GM12878 (cell line): ENCODE measurements around the gene STARD13. TPM values are rescaled to one million over a fixed set of nuclear protein-coding genes. Genes with fewer than 3 reads are reported as not detected.
A peak's percentile ranks its signal among the peaks of the same experiment; 100 is the strongest.

Experiments used
- ATAC-seq: fragments of 200-7000 bp; cut with Tn5 transposase; 3 replicates; pipeline ENCODE4 v1.9.1; 2020; ENCODE audit warnings: mild to moderate bottlenecking, moderate library complexity
- BruUV-seq: library from RNA; stranded (reverse); fragments of 400-500 nt; replicated peaks from 2 replicates; lab custom pipeline; 2021; lab: Mats Ljungman, UMichigan
- CTCF ChIA-PET: fragments of 300-600 bp; sonication (Branson Sonifier 250); formaldehyde crosslinking; extraction: SDS; loops from one replicate; lab custom pipeline; 2021; ENCODE audit warnings: inconsistent platforms; lab: Yijun Ruan, JAX
- POLR2A ChIA-PET: fragments of 350-600 bp; formaldehyde crosslinking; extraction: SDS; loops from one replicate; lab custom pipeline; 2021; ENCODE audit warnings: inconsistent platforms; lab: Charles Lee
- RAD21 ChIA-PET: fragments of 300-600 bp; sonication (Branson Sonifier 250); formaldehyde crosslinking; loops from one replicate; lab custom pipeline; 2023; ENCODE audit warnings: antibody characterized with exemption; ENCODE audit not compliant: unreplicated experiment; lab: Charles Lee
- SMC1A ChIA-PET: fragments of 300-600 bp; sonication (Branson Sonifier 250); formaldehyde crosslinking; loops from one replicate; lab custom pipeline; 2023; ENCODE audit not compliant: unreplicated experiment, uncharacterized antibody; lab: Charles Lee
- DNase-seq: peaks from one replicate; pipeline ENCODE4 v3.0.0-alpha.2; 2011; ENCODE audit warnings: low read depth, low spot score
- FAIRE-seq: peaks from 3 replicates; lab custom pipeline; 2011; peaks lifted over from hg19 to GRCh38; lab: Jason Lieb, UNC
- H2AFZ ChIP-seq: 2 replicates; pipeline ENCODE4 v1.6.0; 2011; ENCODE audit warnings: low read depth, low read length, control low read depth; ENCODE audit not compliant: control insufficient read depth
- H3K27ac ChIP-seq: 2 replicates; pipeline ENCODE4 v1.5.1; 2011; ENCODE audit warnings: control low read depth; ENCODE audit not compliant: control insufficient read depth, insufficient read depth
- H3K27me3 ChIP-seq, 2 experiments: replicated peaks in 1 of 2; 2 replicates each; pipeline versions ENCODE4 v1.6.0 to v1.6.1; 2011; ENCODE audit warnings: low read length in 1 of 2; ENCODE audit not compliant: control insufficient read depth in 2 of 2, insufficient read depth in 2 of 2
- H3K36me3 ChIP-seq, 2 experiments: 2 replicates each; pipeline ENCODE4 v1.5.1; 2011; ENCODE audit warnings: low read length in 1 of 2; ENCODE audit not compliant: control insufficient read depth in 2 of 2, insufficient read depth in 2 of 2
- H3K4me1 ChIP-seq: 2 replicates; pipeline ENCODE4 v1.6.1; 2011; ENCODE audit warnings: mild to moderate bottlenecking, low read length, moderate library complexity, mixed read lengths; ENCODE audit not compliant: control insufficient read depth, insufficient read depth
- H3K4me2 ChIP-seq: 2 replicates; pipeline ENCODE4 v1.6.0; 2011; ENCODE audit warnings: control low read depth; ENCODE audit not compliant: control insufficient read depth, insufficient read depth
- H3K4me3 ChIP-seq: fragments of 200-600 bp; sonication (generic); 2 replicates; pipeline ENCODE4 v1.5.1; 2016
- H3K79me2 ChIP-seq: 2 replicates; pipeline ENCODE4 v1.6.0; 2011; ENCODE audit warnings: low read length; ENCODE audit not compliant: control insufficient read depth, insufficient read depth
- H3K9ac ChIP-seq: 2 replicates; pipeline ENCODE4 v1.8.0; 2011; ENCODE audit warnings: low read length, control low read depth, mixed read lengths; ENCODE audit not compliant: control insufficient read depth, insufficient read depth
- H3K9me3 ChIP-seq: replicated peaks from 3 replicates; pipeline ENCODE4 v1.5.1; 2011; ENCODE audit warnings: mild to moderate bottlenecking, low read length; ENCODE audit not compliant: control insufficient read depth, insufficient read depth
- H4K20me1 ChIP-seq: 2 replicates; pipeline ENCODE4 v1.6.0; 2011; ENCODE audit not compliant: control insufficient read depth, insufficient read depth
- ASH2L ChIP-seq: fragments of 300-600, 200-600 bp; sonication (generic); IDR thresholded peaks from 2 replicates; pipeline ENCODE4 v1.6.1; 2017; ENCODE audit warnings: low read depth, mild to moderate bottlenecking, borderline replicate concordance
- BRCA1 ChIP-seq: IDR thresholded peaks from 2 replicates; pipeline ENCODE4 v1.6.1; 2011; ENCODE audit warnings: low read depth, low read length, improper control_type of control experiment
- CHD4 ChIP-seq: fragments of 200-600 bp; sonication (generic); IDR thresholded peaks from 2 replicates; pipeline ENCODE4 v1.6.1; 2016; ENCODE audit warnings: mild to moderate bottlenecking
- MEF2B ChIP-seq: fragments of 450-650 bp; IDR thresholded peaks from 2 replicates; pipeline ENCODE4 v1.6.1; 2018; ENCODE audit warnings: mild to moderate bottlenecking, moderate library complexity; ENCODE audit not compliant: partially characterized antibody, poor library complexity, severe bottlenecking
- SMAD1 ChIP-seq: fragments of 450-650 bp; IDR thresholded peaks from 2 replicates; pipeline ENCODE4 v1.6.1; 2018; ENCODE audit warnings: mild to moderate bottlenecking, low read depth; ENCODE audit not compliant: partially characterized antibody
- SMARCA5 ChIP-seq: fragments of 450-650 bp; IDR thresholded peaks from 2 replicates; pipeline ENCODE4 v1.6.1; 2017; ENCODE audit warnings: mild to moderate bottlenecking
- ZBED1 ChIP-seq: IDR thresholded peaks from 2 replicates; pipeline ENCODE4 v1.6.1; 2016; ENCODE audit warnings: borderline replicate concordance
- ZBTB40 ChIP-seq: fragments of 450-650 bp; IDR thresholded peaks from 2 replicates; pipeline ENCODE4 v1.6.1; 2016; ENCODE audit warnings: mild to moderate bottlenecking, moderate library complexity, borderline replicate concordance
- ZNF207 ChIP-seq: fragments of 450-650 bp; IDR thresholded peaks from 2 replicates; pipeline ENCODE4 v1.6.1; 2014; ENCODE audit warnings: antibody characterized with exemption, mild to moderate bottlenecking, borderline replicate concordance
- ZNF687 ChIP-seq: fragments of 450-650 bp; IDR thresholded peaks from 2 replicates; pipeline ENCODE4 v1.6.1; 2017; ENCODE audit warnings: mild to moderate bottlenecking, moderate library complexity
- WGBS: methylation state at CpG from one replicate; pipeline ENCODE4 v1.1.6; 2016; ENCODE audit warnings: low lambda C conversion rate; ENCODE audit not compliant: insufficient replicate concordance, insufficient coverage; ENCODE audit errors: missing lambda C conversion rate; 5-methylcytosine and 5-hydroxymethylcytosine counted together
- in situ Hi-C: fragments of 300-500 bp; cut with MboI; formaldehyde crosslinking; loops from 9 replicates; pipeline ENCODE4 v1.14.3; 2018; ENCODE audit warnings: mixed read lengths
- intact Hi-C: fragments of 100-400 bp; cut with micrococcal nuclease; formaldehyde crosslinking; loops from one replicate; pipeline ENCODE4 v1.14.2; 2022; ENCODE audit not compliant: unreplicated experiment
- polyA plus RNA-seq, 11 experiments: library from polyadenylated mRNA; depleted of rRNA in 4 of 11; unstranded in 6 of 11; stranded (reverse) in 5 of 11; fragments of >200 nt; fragmentation: Nextera tagmentation in 4 of 11; fragmentation: Illumina TruSeq in 1 of 11; extraction: Ambion mirVana in 4 of 11; extraction: Trizol in 1 of 11; gene quantifications; 1 replicate in 1 of 11; 2 replicates in 10 of 11; pipeline versions ENCODE4 v1.2.1 to v1.2.3, GENCODE V29; 2011 to 2016; ENCODE audit warnings: inconsistent platforms in 2 of 11, missing spikeins in 2 of 11, low read depth in 1 of 11
- total RNA-seq, 4 experiments: library from RNA; depleted of rRNA in 3 of 4; stranded (reverse); fragments of >200 nt in 3 of 4; fragmentation: Illumina TruSeq in 1 of 4; extraction: Trizol in 1 of 4; gene quantifications; 2 replicates each; pipeline versions ENCODE4 v1.2.1 to v1.2.3, GENCODE V29; 2013 to 2021

STARD13 gene
- total and polyA plus RNA-seq, 10 of the 15 experiments (the other 5 are each of a cell fraction or from before 2014, with no cell fraction given): 4.0 to 41.6 (median 10.1) TPM

GRCh38 chr13:33191425-33192210 is 93.9 kb downstream of the STARD13 start:
- FAIRE-seq (no peak), ATAC-seq (no peak), DNase-seq (no peak)
- in situ Hi-C loops (no loop called here), intact Hi-C loops (no loop called here)
- H2AFZ ChIP-seq: no peak overlapping the region
- H3K27ac ChIP-seq: peak overlapping the region; percentile 22; the same call in 1 of the 2 replicates
- CTCF ChIA-PET: interaction anchor here (1.0 to 6.8 kb wide), 7 partner anchors 8 to 81 kb away, joined by 3 to 54 read pairs (median 5); no protein-coding TSS in a partner anchor
- H4K20me1 ChIP-seq: no peaks in the 10 kb centered on the region
- no peak overlapping the region for H3K9ac ChIP-seq
- peaks cover 61% of the 10 kb centered on the region for H3K79me2 ChIP-seq
- TF ChIP-seq CHD4 (no peak), SMARCA5 (no peak), ZNF207 (no peak), ZBED1 (no peak), ZBTB40 (no peak), ASH2L (no peak), SMAD1 (no peak), MEF2B (no peak), ZNF687 (no peak), BRCA1 (no peak)
- H3K9me3 ChIP-seq: no peaks in the 10 kb centered on the region; the same call in 2 of the 3 replicates
- H3K4me3 ChIP-seq: no peak overlapping the region
- SMC1A ChIA-PET: interaction anchor here (0.7 to 33.0 kb wide), 10 partner anchors 10 to 604 kb away, joined by 3 to 832 read pairs (median 4); no protein-coding TSS in a partner anchor
- RAD21 ChIA-PET: interaction anchor here (1.0 to 7.8 kb wide), 12 partner anchors 8 to 85 kb away, joined by 3 to 158 read pairs (median 6); no protein-coding TSS in a partner anchor
- WGBS: 96% methylated on average over 4 of the region's 4 CpGs
- BruUV-seq: no TSS peak
- H3K27me3 ChIP-seq: no peaks in the 10 kb centered on the region
- no peak overlapping the region for H3K4me2 ChIP-seq
- H3K4me1 ChIP-seq: peaks cover 38% of the 10 kb centered on the region
- POLR2A ChIA-PET: interaction anchor here (0.9 to 20.2 kb wide), 4 partner anchors 9 to 80 kb away, joined by 3 to 343 read pairs (median 154); no protein-coding TSS in a partner anchor
- H3K36me3 ChIP-seq: peaks cover 0 to 3% of the 10 kb centered on the region in 2 experiments; a peak in 3 of 4 replicates
